CD4-positive, alpha-beta T cell treated with Interleukin-10 for 1 hour (primary cell): Measurements from ENCODE around the gene TRPM5.

Experiments
- DNase-seq: peaks from one replicate; pipeline ENCODE4 v3.0.0-alpha.2; 2020

TRPM5 gene

GRCh38 chr11:2435288-2436012 lies 8.9 kb downstream of the TRPM5 start:
- no peak for DNase-seq

GRCh38 chr11:2434506-2435255 lies 9.6 kb downstream of the TRPM5 start:
- DNase-seq: no peak

- no peak for DNase-seq
These were observed 10.3 kb downstream of the TRPM5 start for GRCh38 chr11:2434008-2434407.

GRCh38 chr11:2433106-2433925 lies 11.0 kb downstream of the TRPM5 start:
- no peak for DNase-seq

GRCh38 chr11:2432628-2433071 lies 11.7 kb downstream of the TRPM5 start:
- DNase-seq: no peak

- no peak for DNase-seq
These were observed 12.1 kb downstream of the TRPM5 start for GRCh38 chr11:2432171-2432621.

GRCh38 chr11:2431395-2431794 lies 12.9 kb downstream of the TRPM5 start:
- DNase-seq: no peak

GRCh38 chr11:2428322-2428795 lies 16.0 kb downstream of the TRPM5 start:
- peak; percentile 88 for DNase-seq

- DNase-seq: no peak
These were observed 16.5 kb downstream of the TRPM5 start for GRCh38 chr11:2427721-2428321.

GRCh38 chr11:2426826-2427521 lies 17.3 kb downstream of the TRPM5 start:
- no peak for DNase-seq

- no peak for DNase-seq
These were observed 18.1 kb downstream of the TRPM5 start for GRCh38 chr11:2426221-2426620.

- DNase-seq: no peak
These were observed 18.8 kb downstream of the TRPM5 start for GRCh38 chr11:2425506-2425905.

GRCh38 chr11:2424811-2425495 lies 19.4 kb downstream of the TRPM5 start:
- DNase-seq: no peak

- no peak for DNase-seq
These were observed 20.9 kb downstream of the TRPM5 start for GRCh38 chr11:2423157-2424025.

- no peak for DNase-seq
These were observed 21.7 kb downstream of the TRPM5 start for GRCh38 chr11:2422461-2423156.

GRCh38 chr11:2421996-2422395 lies 22.3 kb downstream of the TRPM5 start:
- no peak for DNase-seq

- DNase-seq: no peak
These were observed 22.9 kb downstream of the TRPM5 start for GRCh38 chr11:2421226-2421994.

GRCh38 chr11:2420502-2421225 lies 23.6 kb downstream of the TRPM5 start:
- DNase-seq: peak; percentile 72
